H1 (cell line): ENCODE data around the gene ONECUT3. TPM values are rescaled to one million over a fixed set of nuclear protein-coding genes. Genes with fewer than 3 reads are reported as not detected.
A peak's percentile ranks its signal among the peaks of the same experiment; 100 is the strongest.

Experiments used
- CTCF ChIA-PET: fragments of 300-600 bp; sonication (Branson Sonifier 250); formaldehyde crosslinking; loops from one replicate; lab custom pipeline; 2021; ENCODE audit not compliant: partially characterized antibody; lab: Charles Lee
- POLR2A ChIA-PET: fragments of 300-600 bp; sonication (Branson Sonifier 250); formaldehyde crosslinking; loops from one replicate; lab custom pipeline; 2021; ENCODE audit warnings: inconsistent platforms; ENCODE audit not compliant: partially characterized antibody; lab: Charles Lee
- DNase-seq, 2 experiments: peaks; one replicate each; pipeline versions ENCODE4 v3.0.0 to v3.0.0-alpha.2; 2010 to 2022; ENCODE audit warnings: low spot score in 2 of 2, low read depth in 1 of 2, mixed read lengths in 1 of 2
- FAIRE-seq: peaks from 2 replicates; lab custom pipeline; 2011; peaks lifted over from hg19 to GRCh38; lab: Jason Lieb, UNC
- H2AFZ ChIP-seq: 2 replicates; pipeline ENCODE4 v1.8.1; 2012; ENCODE audit warnings: low read length, inconsistent platforms
- H2AK5ac ChIP-seq: 2 replicates; pipeline ENCODE4 v1.6.1; 2013; ENCODE audit warnings: low read depth, low read length
- H2BK120ac ChIP-seq: replicated peaks from 2 replicates; pipeline ENCODE3; 2013; ENCODE audit warnings: low read depth, low read length, inconsistent platforms
- H2BK12ac ChIP-seq: 2 replicates; pipeline ENCODE4 v1.6.1; 2013; ENCODE audit warnings: low read depth, low read length
- H2BK15ac ChIP-seq: 2 replicates; pipeline ENCODE4 v1.6.1; 2013; ENCODE audit warnings: low read length
- H2BK20ac ChIP-seq: 2 replicates; pipeline ENCODE4 v1.6.1; 2013; ENCODE audit warnings: low read length
- H2BK5ac ChIP-seq: 2 replicates; pipeline ENCODE4 v1.6.1; 2013; ENCODE audit warnings: low read depth, low read length
- H3K14ac ChIP-seq: 2 replicates; pipeline ENCODE4 v1.6.1; 2013; ENCODE audit warnings: inconsistent platforms; ENCODE audit not compliant: insufficient read length
- H3K18ac ChIP-seq: 2 replicates; pipeline ENCODE4 v1.6.1; 2013; ENCODE audit warnings: low read length; ENCODE audit errors: extremely low read depth
- H3K23ac ChIP-seq: 2 replicates; pipeline ENCODE4 v1.6.1; 2013; ENCODE audit warnings: inconsistent platforms; ENCODE audit not compliant: insufficient read length
- H3K23me2 ChIP-seq: 2 replicates; pipeline ENCODE4 v1.6.1; 2013; ENCODE audit warnings: low read depth, low read length
- H3K27ac ChIP-seq: 2 replicates; pipeline ENCODE4 v1.6.1; 2011; ENCODE audit warnings: low read depth, low read length, inconsistent platforms
- H3K27me3 ChIP-seq, 4 experiments: replicated peaks in 1 of 4; 1 replicate in 1 of 4; 2 replicates in 3 of 4; pipeline versions ENCODE4 v1.6.1 to v1.8.1; 2011 to 2013; ENCODE audit warnings: low read length in 3 of 4, mild to moderate bottlenecking in 3 of 4, inconsistent platforms in 2 of 4, mixed read lengths in 2 of 4, moderate library complexity in 1 of 4; ENCODE audit not compliant: control insufficient read depth in 3 of 4, insufficient read depth in 3 of 4; ENCODE audit errors: extremely low read depth in 1 of 4
- H3K36me3 ChIP-seq, 4 experiments: 2 replicates each; pipeline versions ENCODE4 v1.6.1 to v1.8.1; 2011 to 2013; ENCODE audit warnings: mild to moderate bottlenecking in 4 of 4, low read length in 3 of 4, moderate library complexity in 2 of 4, control low read depth in 1 of 4, inconsistent platforms in 1 of 4; ENCODE audit not compliant: insufficient read depth in 4 of 4, control insufficient read depth in 2 of 4
- H3K4ac ChIP-seq: replicated peaks from 2 replicates; pipeline ENCODE3; 2013; ENCODE audit warnings: low read length, low read depth, mixed read lengths, inconsistent platforms; ENCODE audit not compliant: insufficient read length
- H3K4me1 ChIP-seq, 4 experiments: replicated peaks in 1 of 4; 1 replicate in 1 of 4; 2 replicates in 3 of 4; pipeline versions ENCODE4 v1.6.1 to v1.8.1; 2011 to 2013; ENCODE audit warnings: low read length in 3 of 4, inconsistent platforms in 2 of 4, mixed read lengths in 1 of 4; ENCODE audit not compliant: insufficient read depth in 4 of 4, control insufficient read depth in 3 of 4
- H3K4me2 ChIP-seq, 2 experiments: 2 replicates each; pipeline versions ENCODE4 v1.6.1 to v1.8.1; 2011 to 2013; ENCODE audit warnings: low read depth in 2 of 2, low read length in 2 of 2, control low read depth in 1 of 2, inconsistent platforms in 1 of 2, mild to moderate bottlenecking in 1 of 2; ENCODE audit not compliant: insufficient read depth in 1 of 2
- H3K4me3 ChIP-seq, 4 experiments: fragments of 200-600, 300-600 bp in 1 of 4; sonication (generic), shearing (Covaris generic), sonication (Bioruptor Twin) in 1 of 4; 2 replicates each; pipeline versions ENCODE4 v1.5.1 to v1.8.1; 2011 to 2016; ENCODE audit warnings: low read length in 4 of 4, low read depth in 3 of 4, control low read depth in 2 of 4, inconsistent platforms in 2 of 4, mild to moderate bottlenecking in 2 of 4, mixed read lengths in 1 of 4, moderate library complexity in 1 of 4; ENCODE audit not compliant: insufficient read depth in 2 of 4; ENCODE audit errors: extremely low read depth in 1 of 4
- H3K56ac ChIP-seq: replicated peaks from 2 replicates; pipeline ENCODE3; 2013; ENCODE audit warnings: low read depth, mild to moderate bottlenecking, mixed read lengths, low read length, inconsistent platforms; ENCODE audit not compliant: insufficient read length
- H3K79me1 ChIP-seq: 2 replicates; pipeline ENCODE4 v1.6.1; 2013; ENCODE audit warnings: low read depth, low read length, control low read depth
- H3K79me2 ChIP-seq, 2 experiments: 2 replicates each; pipeline versions ENCODE4 v1.6.1 to v1.8.1; 2012 to 2013; ENCODE audit warnings: low read length in 2 of 2, mild to moderate bottlenecking in 2 of 2, inconsistent platforms in 1 of 2; ENCODE audit not compliant: insufficient read depth in 2 of 2, control insufficient read depth in 1 of 2
- H3K9ac ChIP-seq, 4 experiments: replicated peaks in 1 of 4; 1 replicate in 1 of 4; 2 replicates in 3 of 4; pipeline versions ENCODE4 v1.6.1 to v1.8.1; 2011 to 2013; ENCODE audit warnings: low read depth in 3 of 4, low read length in 3 of 4, control low read depth in 2 of 4, mild to moderate bottlenecking in 2 of 4, moderate library complexity in 2 of 4, inconsistent platforms in 1 of 4; ENCODE audit errors: extremely low read depth in 1 of 4
- H3K9me3 ChIP-seq, 2 experiments: 2 replicates each; pipeline versions ENCODE4 v1.6.1 to v1.8.1; 2012 to 2013; ENCODE audit warnings: mild to moderate bottlenecking in 2 of 2, moderate library complexity in 2 of 2, control low read depth in 1 of 2, inconsistent platforms in 1 of 2, low read depth in 1 of 2, low read length in 1 of 2, mixed read lengths in 1 of 2; ENCODE audit not compliant: insufficient read depth in 2 of 2
- H4K20me1 ChIP-seq, 2 experiments: replicated peaks in 1 of 2; 2 replicates each; pipeline versions ENCODE3 to v1.8.1; 2011 to 2013; ENCODE audit warnings: inconsistent platforms in 2 of 2, low read length in 2 of 2, mild to moderate bottlenecking in 1 of 2; ENCODE audit not compliant: insufficient read depth in 2 of 2, control insufficient read depth in 1 of 2
- H4K5ac ChIP-seq: 2 replicates; pipeline ENCODE4 v1.6.1; 2013; ENCODE audit warnings: low read length, low read depth, mixed read lengths, inconsistent platforms; ENCODE audit not compliant: insufficient read length
- H4K8ac ChIP-seq: 2 replicates; pipeline ENCODE4 v1.8.0; 2013; ENCODE audit warnings: mild to moderate bottlenecking, moderate library complexity, low read length, inconsistent platforms; ENCODE audit not compliant: insufficient read depth; ENCODE audit errors: extremely low read depth
- H4K91ac ChIP-seq: replicated peaks from 2 replicates; pipeline ENCODE3; 2013; ENCODE audit warnings: low read length, mixed read lengths, inconsistent platforms; ENCODE audit not compliant: insufficient read length
- BRCA1 ChIP-seq: IDR thresholded peaks from 2 replicates; pipeline ENCODE4 v1.6.1; 2012; ENCODE audit warnings: low read depth, low read length, improper control_type of control experiment
- CHD1 ChIP-seq: IDR thresholded peaks from 2 replicates; pipeline ENCODE4 v1.6.1; 2012; ENCODE audit warnings: low read depth, low read length, improper control_type of control experiment
- EZH2 ChIP-seq: fragments of 200-600 bp; sonication (generic); IDR thresholded peaks from 2 replicates; pipeline ENCODE4 v1.7.1; 2012; ENCODE audit warnings: low read depth, mild to moderate bottlenecking, moderate library complexity, low read length, inconsistent platforms; ENCODE audit not compliant: severe bottlenecking
- JUND ChIP-seq: IDR thresholded peaks from 2 replicates; pipeline ENCODE4 v1.6.1; 2011; ENCODE audit warnings: mild to moderate bottlenecking, improper control_type of control experiment, low read length
- RAD21 ChIP-seq, 2 experiments: IDR thresholded peaks in 1 of 2; conservative IDR thresholded peaks in 1 of 2; 2 replicates each; pipeline ENCODE4 v1.6.1; 2011; ENCODE audit warnings: low read depth in 2 of 2, low read length in 2 of 2, improper control_type of control experiment in 1 of 2, inconsistent platforms in 1 of 2, mild to moderate bottlenecking in 1 of 2, moderate library complexity in 1 of 2
- RNF2 ChIP-seq: fragments of 200-900, 300-1000 bp; sonication (generic); IDR thresholded peaks from 2 replicates; pipeline ENCODE4 v1.7.1; 2016; ENCODE audit warnings: borderline replicate concordance, low read depth, mild to moderate bottlenecking, antibody characterized with exemption, low read length; ENCODE audit not compliant: poor library complexity, severe bottlenecking; ENCODE audit errors: missing control alignments
- SUZ12 ChIP-seq: fragments of 200-600 bp; sonication (generic); IDR thresholded peaks from 2 replicates; pipeline ENCODE4 v1.6.1; 2012; ENCODE audit warnings: mild to moderate bottlenecking, inconsistent platforms, low read length, moderate library complexity, mixed read lengths
- WGBS, 2 experiments: shearing (Covaris generic) in 1 of 2; methylation state at CpG; one replicate each; pipeline versions ENCODE4 v1.1.6 to v1.1.7; 2013 to 2015; ENCODE audit warnings: low lambda C conversion rate in 2 of 2, mixed read lengths in 2 of 2, inconsistent platforms in 1 of 2, low coverage in 1 of 2, missing lambda C conversion rate in 1 of 2; ENCODE audit not compliant: insufficient replicate concordance in 2 of 2, insufficient coverage in 1 of 2, insufficient read length in 1 of 2; ENCODE audit errors: extremely low coverage in 1 of 2, missing lambda C conversion rate in 1 of 2; 5-methylcytosine and 5-hydroxymethylcytosine counted together
- polyA plus RNA-seq, 7 experiments: library from polyadenylated mRNA; depleted of rRNA in 3 of 7; stranded (reverse) in 5 of 7; unstranded in 2 of 7; fragments of >200 nt in 5 of 7; fragments of 200-250 nt in 2 of 7; gene quantifications; 1 replicate in 5 of 7; 2 replicates in 1 of 7; 4 replicates in 1 of 7; pipeline versions ENCODE4 v1.2.1 to v1.2.3, GENCODE V29; 2011 to 2013; ENCODE audit warnings: missing spikeins in 2 of 7, mixed read lengths in 2 of 7
- total RNA-seq: library from RNA; stranded (reverse); fragmentation: NEBNext Ultra II Directional; extraction: Animal tissue kit (Norgen Biotek cat#: 25700); gene quantifications from 2 replicates; pipeline ENCODE4 v1.2.1, GENCODE V29; 2021
- TF ChIP-seq, protein P1 (sequence below), 3 experiments: IDR thresholded peaks; 1 replicate in 2 of 3; 2 replicates in 1 of 3; pipeline versions ENCODE4 v1.5.1 to v1.6.1; 2011; ENCODE audit warnings: low read length in 3 of 3, mild to moderate bottlenecking in 3 of 3, inconsistent platforms in 2 of 3, low read depth in 1 of 3, moderate library complexity in 1 of 3; ENCODE audit not compliant: insufficient read depth in 1 of 3; ENCODE audit errors: control extremely low read depth in 1 of 3

ONECUT3 gene
- total and polyA plus RNA-seq, 2 of the 8 experiments (the other 6 are each of a cell fraction or from before 2014, with no cell fraction given) = not detected

DNA sequence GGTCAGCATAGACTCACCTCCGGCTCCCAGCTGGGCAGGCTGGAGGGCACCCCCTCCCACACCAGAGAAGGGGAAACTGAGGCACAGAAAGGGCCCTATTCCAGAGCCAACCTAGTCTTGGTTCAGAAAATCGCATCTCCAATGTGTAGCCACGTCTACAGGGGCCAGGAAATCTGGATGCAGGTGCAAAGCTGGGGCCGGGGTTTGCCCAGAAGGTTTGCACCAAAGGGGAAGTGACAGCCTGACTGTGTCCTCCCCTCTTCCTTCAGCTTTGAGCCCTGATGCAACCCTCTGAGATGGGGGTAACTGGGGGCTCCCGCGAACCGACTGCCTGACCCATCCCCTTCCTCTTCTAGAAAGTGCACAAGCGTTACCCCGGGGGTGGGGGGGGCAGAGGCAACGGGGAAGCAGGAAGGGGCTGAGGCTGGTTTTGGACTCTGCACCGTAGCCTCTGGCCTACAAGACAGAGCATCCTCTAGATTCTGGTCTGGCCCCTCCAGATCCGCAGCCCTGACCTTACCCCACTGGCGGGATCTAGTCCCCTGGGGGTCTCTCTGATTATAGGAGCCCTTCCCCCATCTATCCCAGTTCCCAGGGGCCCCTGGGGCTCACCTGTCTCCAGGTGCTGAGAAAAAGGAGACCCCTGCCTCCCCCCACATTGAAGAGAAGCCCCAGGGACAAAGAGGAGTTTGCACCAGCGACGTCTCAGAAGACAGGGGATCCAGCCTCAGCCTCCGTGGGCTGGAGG, 1.1 kb upstream of the ONECUT3 start:
- Histone ChIP-seq H3K4me3 (no peak overlapping the region), H3K23ac (no peak overlapping the region), H3K18ac (0 out of 2 replicates have a peak overlapping the region, but pooled peaks have one; percentile 48), H3K56ac (no peak overlapping the region), H2BK120ac (no peak overlapping the region), H2BK15ac (no peak overlapping the region), H3K79me2 (no peaks in the 10 kb centered on the region), H3K79me1 (no peaks in the 10 kb centered on the region), H2AFZ (no peak overlapping the region), H3K23me2 (no peaks in the 10 kb centered on the region; the same call in 1 of the 2 replicates), H3K36me3 (peaks cover 0 to 31% (median 0%) of the 10 kb centered on the region in 4 experiments; a peak in 1 of 8 replicates), H2BK12ac (0 out of 2 replicates have a peak overlapping the region, but pooled peaks have one; percentile 60), H3K4me1 (peaks cover 0 to 48% (median 21%) of the 10 kb centered on the region in 4 experiments; a peak in 6 of 7 replicates), H3K27me3 (peaks cover 98 to 99% (median 99%) of the 10 kb centered on the region in 4 experiments), H3K9ac (no peak overlapping the region), H3K4me2 (no peak overlapping the region), H2BK5ac (no peak overlapping the region), H3K27ac (no peak overlapping the region), H2BK20ac (0 out of 2 replicates have a peak overlapping the region, but pooled peaks have one; percentile 32), H3K4ac (no peak overlapping the region), H2AK5ac (no peak overlapping the region; the same call in 1 of the 2 replicates), H4K91ac (no peak overlapping the region), H4K5ac (no peak overlapping the region), H4K20me1 (peaks cover 13 to 22% of the 10 kb centered on the region in 2 experiments), H4K8ac (no peak overlapping the region), H3K14ac (no peak overlapping the region), H3K9me3 (no peaks in the 10 kb centered on the region; a peak in 1 of 4 replicates)
- POLR2A ChIA-PET = no interaction called here
- CTCF ChIA-PET = interaction anchor here (0.9 to 2.3 kb wide), 5 partner anchors 9 to 83 kb away, joined by 4 to 12 read pairs (median 4); no protein-coding TSS in a partner anchor
- 11% methylated on average over 13 of the region's 16 CpGs; no CpG with 5 or more reads in 1 of the 2 experiments for WGBS, 2 experiments
- FAIRE-seq (no peak), DNase-seq (no peak)
- TF ChIP-seq EZH2 (peak; percentile 58), RAD21 (IDR thresholded peaks at IDR 0.05 in 1 of 2, conservative IDR thresholded peaks at IDR 0.05 in 1 of 2; ENCODE audit: low read depth in 2 of 2, low read length in 2 of 2) (no peak), BRCA1 (no peak), SUZ12 (peak; percentile 76), CHD1 (no peak), RNF2 (no peak), JUND (no peak)
- TF ChIP-seq, protein P1, sequence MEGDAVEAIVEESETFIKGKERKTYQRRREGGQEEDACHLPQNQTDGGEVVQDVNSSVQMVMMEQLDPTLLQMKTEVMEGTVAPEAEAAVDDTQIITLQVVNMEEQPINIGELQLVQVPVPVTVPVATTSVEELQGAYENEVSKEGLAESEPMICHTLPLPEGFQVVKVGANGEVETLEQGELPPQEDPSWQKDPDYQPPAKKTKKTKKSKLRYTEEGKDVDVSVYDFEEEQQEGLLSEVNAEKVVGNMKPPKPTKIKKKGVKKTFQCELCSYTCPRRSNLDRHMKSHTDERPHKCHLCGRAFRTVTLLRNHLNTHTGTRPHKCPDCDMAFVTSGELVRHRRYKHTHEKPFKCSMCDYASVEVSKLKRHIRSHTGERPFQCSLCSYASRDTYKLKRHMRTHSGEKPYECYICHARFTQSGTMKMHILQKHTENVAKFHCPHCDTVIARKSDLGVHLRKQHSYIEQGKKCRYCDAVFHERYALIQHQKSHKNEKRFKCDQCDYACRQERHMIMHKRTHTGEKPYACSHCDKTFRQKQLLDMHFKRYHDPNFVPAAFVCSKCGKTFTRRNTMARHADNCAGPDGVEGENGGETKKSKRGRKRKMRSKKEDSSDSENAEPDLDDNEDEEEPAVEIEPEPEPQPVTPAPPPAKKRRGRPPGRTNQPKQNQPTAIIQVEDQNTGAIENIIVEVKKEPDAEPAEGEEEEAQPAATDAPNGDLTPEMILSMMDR (IDR thresholded peaks at IDR 0.05; ENCODE audit: control extremely low read depth in 1 of 3, insufficient read depth in 1 of 3, low read depth in 1 of 3, low read length in 3 of 3) = no peak
